ENCODE results near the gene DNAH11. TPM values are rescaled to one million over a fixed set of nuclear protein-coding genes. Genes with fewer than 3 reads are reported as not detected.

Gene DNAH11
- total RNA-seq, 1 donor from 2014 or later, result 0.22 TPM

DNA sequence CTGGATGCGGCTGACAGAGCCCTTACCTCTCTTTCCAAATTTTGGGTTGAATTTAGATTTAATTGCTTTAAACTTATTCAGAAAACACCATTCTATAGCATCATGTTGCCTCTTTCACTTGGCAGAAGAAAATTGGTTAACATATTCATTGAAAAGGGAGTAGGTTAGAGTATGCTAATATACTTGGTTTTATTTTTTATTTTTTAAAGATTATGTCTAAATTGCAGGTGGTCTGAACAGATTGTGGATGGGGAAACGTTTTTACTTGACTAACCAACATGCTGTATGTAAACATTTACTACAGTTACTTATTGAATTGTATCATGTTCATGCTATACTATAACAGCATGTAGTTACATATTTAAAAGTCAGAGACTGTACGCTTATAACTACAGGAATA lies 65.6 kb downstream of the DNAH11 start:
- H3K27ac Mint-ChIP-seq (ENCODE audit: unreplicated experiment), result no peak overlapping the region
- no peaks in the 10 kb centered on the region for H3K27me3 Mint-ChIP-seq (ENCODE audit: unreplicated experiment)
- H3K4me1 Mint-ChIP-seq (ENCODE audit: low read depth, unreplicated experiment), result no peaks in the 10 kb centered on the region
- no peak overlapping the region for H3K4me3 Mint-ChIP-seq (ENCODE audit: unreplicated experiment)
- no peaks in the 10 kb centered on the region for H3K36me3 Mint-ChIP-seq (ENCODE audit: unreplicated experiment)
- TF ChIP-seq, protein P1, sequence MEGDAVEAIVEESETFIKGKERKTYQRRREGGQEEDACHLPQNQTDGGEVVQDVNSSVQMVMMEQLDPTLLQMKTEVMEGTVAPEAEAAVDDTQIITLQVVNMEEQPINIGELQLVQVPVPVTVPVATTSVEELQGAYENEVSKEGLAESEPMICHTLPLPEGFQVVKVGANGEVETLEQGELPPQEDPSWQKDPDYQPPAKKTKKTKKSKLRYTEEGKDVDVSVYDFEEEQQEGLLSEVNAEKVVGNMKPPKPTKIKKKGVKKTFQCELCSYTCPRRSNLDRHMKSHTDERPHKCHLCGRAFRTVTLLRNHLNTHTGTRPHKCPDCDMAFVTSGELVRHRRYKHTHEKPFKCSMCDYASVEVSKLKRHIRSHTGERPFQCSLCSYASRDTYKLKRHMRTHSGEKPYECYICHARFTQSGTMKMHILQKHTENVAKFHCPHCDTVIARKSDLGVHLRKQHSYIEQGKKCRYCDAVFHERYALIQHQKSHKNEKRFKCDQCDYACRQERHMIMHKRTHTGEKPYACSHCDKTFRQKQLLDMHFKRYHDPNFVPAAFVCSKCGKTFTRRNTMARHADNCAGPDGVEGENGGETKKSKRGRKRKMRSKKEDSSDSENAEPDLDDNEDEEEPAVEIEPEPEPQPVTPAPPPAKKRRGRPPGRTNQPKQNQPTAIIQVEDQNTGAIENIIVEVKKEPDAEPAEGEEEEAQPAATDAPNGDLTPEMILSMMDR (IDR thresholded peaks at IDR 0.05; ENCODE audit: partially characterized antibody, unreplicated experiment), result no peak
- no peak for DNase-seq
- H3K9me3 Mint-ChIP-seq (ENCODE audit: unreplicated experiment), result no peaks in the 10 kb centered on the region

DNA sequence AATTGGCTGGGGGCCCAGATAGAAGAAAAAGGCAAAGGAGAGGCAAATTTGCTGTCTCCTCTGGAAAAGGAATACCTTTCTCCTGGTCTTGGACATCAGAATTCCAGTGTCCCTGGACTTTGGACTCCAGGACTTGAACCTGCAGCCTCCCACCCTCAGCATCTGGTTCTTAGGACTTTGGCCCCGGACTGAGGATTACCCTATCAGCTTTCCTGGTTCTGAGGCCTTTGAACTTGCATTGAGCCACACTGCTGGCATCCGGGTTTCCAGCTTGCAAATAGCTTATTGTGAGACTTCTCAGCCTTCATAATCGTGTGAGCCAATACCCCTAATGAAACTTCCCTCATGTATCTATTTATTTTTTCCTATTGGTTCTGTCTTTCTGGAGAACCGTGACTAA lies 68.3 kb downstream of the DNAH11 start:
- no peaks in the 10 kb centered on the region for H3K4me1 Mint-ChIP-seq (ENCODE audit: low read depth, unreplicated experiment)
- no peak overlapping the region for H3K27ac Mint-ChIP-seq (ENCODE audit: unreplicated experiment)
- no peaks in the 10 kb centered on the region for H3K36me3 Mint-ChIP-seq (ENCODE audit: unreplicated experiment)
- DNase-seq, result no peak
- no peaks in the 10 kb centered on the region for H3K9me3 Mint-ChIP-seq (ENCODE audit: unreplicated experiment)
- H3K4me3 Mint-ChIP-seq (ENCODE audit: unreplicated experiment), result no peak overlapping the region
- no peaks in the 10 kb centered on the region for H3K27me3 Mint-ChIP-seq (ENCODE audit: unreplicated experiment)
- TF ChIP-seq, protein P1 (IDR thresholded peaks at IDR 0.05; ENCODE audit: partially characterized antibody, unreplicated experiment), result no peak

DNA sequence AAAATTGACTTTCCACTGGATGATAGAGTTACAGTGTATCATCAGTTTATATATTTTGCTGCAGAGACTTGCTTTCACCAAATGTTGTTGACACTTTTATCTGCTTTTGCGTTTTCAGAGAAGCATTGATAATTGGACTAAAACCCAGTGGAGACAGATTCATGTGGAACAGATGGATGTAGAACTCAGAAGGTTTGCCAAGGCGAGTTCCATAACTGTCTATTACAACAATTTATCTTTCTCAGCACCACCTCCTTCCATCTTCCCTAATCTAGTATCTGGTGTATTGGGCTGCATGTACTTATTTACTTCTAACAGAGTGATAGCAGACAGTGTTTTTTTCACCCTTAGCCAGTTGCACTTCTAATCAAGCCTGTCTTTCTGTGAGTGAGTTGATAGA lies 73.3 kb downstream of the DNAH11 start:
- no peak for DNase-seq
- TF ChIP-seq, protein P1 (IDR thresholded peaks at IDR 0.05; ENCODE audit: partially characterized antibody, unreplicated experiment), result no peak
- no peaks in the 10 kb centered on the region for H3K9me3 Mint-ChIP-seq (ENCODE audit: unreplicated experiment)
- H3K36me3 Mint-ChIP-seq (ENCODE audit: unreplicated experiment), result no peaks in the 10 kb centered on the region
- H3K4me3 Mint-ChIP-seq (ENCODE audit: unreplicated experiment), result no peak overlapping the region
- H3K27ac Mint-ChIP-seq (ENCODE audit: unreplicated experiment), result no peak overlapping the region
- no peaks in the 10 kb centered on the region for H3K4me1 Mint-ChIP-seq (ENCODE audit: low read depth, unreplicated experiment)
- H3K27me3 Mint-ChIP-seq (ENCODE audit: unreplicated experiment), result no peaks in the 10 kb centered on the region

DNA sequence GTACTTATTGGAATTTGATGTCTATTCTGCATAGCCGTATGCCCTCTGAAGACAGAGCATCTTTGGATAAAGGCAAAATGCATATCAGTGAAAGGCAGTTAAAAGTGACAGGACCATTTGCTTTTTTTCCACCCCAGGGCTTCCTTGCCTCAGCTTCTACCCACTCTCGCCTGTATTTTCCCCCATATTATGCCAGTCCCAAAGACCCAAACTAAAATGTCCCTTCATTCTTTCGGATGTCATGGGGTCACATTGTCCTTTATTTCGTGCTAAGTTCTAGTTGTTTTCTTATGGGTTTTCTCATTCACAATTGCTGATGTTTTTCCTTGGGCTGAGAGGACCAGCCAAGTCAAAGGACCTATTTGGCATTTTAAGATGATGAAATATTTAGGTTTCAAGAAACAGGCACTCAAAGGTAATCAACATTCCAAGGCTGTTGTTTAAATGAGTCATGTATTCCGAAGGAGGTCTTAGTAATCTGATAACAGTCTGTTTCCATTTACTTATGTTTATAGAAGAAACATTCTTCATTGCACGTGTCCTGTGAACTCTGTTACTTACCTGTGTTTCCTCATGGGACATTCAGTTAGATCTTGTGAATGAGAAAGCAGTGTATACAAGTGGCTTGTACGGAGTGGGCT lies 74.1 kb downstream of the DNAH11 start:
- no peaks in the 10 kb centered on the region for H3K4me1 Mint-ChIP-seq (ENCODE audit: low read depth, unreplicated experiment)
- H3K36me3 Mint-ChIP-seq (ENCODE audit: unreplicated experiment), result no peaks in the 10 kb centered on the region
- no peak overlapping the region for H3K4me3 Mint-ChIP-seq (ENCODE audit: unreplicated experiment)
- no peak for DNase-seq
- H3K27ac Mint-ChIP-seq (ENCODE audit: unreplicated experiment), result no peak overlapping the region
- TF ChIP-seq, protein P1 (IDR thresholded peaks at IDR 0.05; ENCODE audit: partially characterized antibody, unreplicated experiment), result no peak
- no peaks in the 10 kb centered on the region for H3K9me3 Mint-ChIP-seq (ENCODE audit: unreplicated experiment)
- H3K27me3 Mint-ChIP-seq (ENCODE audit: unreplicated experiment), result no peaks in the 10 kb centered on the region

DNA sequence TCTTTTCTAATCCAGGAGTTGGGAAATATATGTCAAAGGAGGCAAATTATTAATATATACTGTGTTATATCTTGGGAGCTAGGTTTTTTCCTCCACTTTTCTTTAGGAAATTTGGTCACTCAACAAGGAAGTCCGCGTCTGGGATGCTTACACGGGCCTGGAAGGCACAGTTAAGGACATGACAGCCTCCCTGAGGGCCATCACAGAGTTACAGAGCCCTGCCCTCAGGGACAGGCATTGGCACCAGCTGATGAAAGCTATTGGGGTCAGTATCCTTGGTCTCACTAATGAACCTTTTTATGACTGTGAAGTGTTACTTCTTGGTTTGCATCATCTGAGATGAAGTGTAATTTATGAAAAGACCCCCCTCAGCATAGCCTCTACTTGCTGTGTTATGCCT lies 74.7 kb downstream of the DNAH11 start:
- no peaks in the 10 kb centered on the region for H3K4me1 Mint-ChIP-seq (ENCODE audit: low read depth, unreplicated experiment)
- no peak overlapping the region for H3K27ac Mint-ChIP-seq (ENCODE audit: unreplicated experiment)
- TF ChIP-seq, protein P1 (IDR thresholded peaks at IDR 0.05; ENCODE audit: partially characterized antibody, unreplicated experiment), result no peak
- H3K36me3 Mint-ChIP-seq (ENCODE audit: unreplicated experiment), result no peaks in the 10 kb centered on the region
- no peaks in the 10 kb centered on the region for H3K27me3 Mint-ChIP-seq (ENCODE audit: unreplicated experiment)
- H3K9me3 Mint-ChIP-seq (ENCODE audit: unreplicated experiment), result no peaks in the 10 kb centered on the region
- no peak for DNase-seq
- H3K4me3 Mint-ChIP-seq (ENCODE audit: unreplicated experiment), result no peak overlapping the region

Data from glutamatergic neuron (in vitro differentiated cells).